ENCODE results near the gene KRTAP12-4. TPM values are rescaled to one million over a fixed set of nuclear protein-coding genes. Genes with fewer than 3 reads are reported as not detected.

Gene KRTAP12-4, protein sequence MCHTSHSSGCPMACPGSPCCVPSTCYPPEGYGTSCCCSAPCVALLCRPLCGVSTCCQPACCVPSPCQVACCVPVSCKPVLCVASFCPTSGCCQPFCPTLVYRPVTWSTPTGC
- total RNA-seq = not detected
- not detected for polyA plus RNA-seq
- long read RNA-seq, donor 1 = 0 reads
- long read RNA-seq, donor 2 = 0 reads

DNA sequence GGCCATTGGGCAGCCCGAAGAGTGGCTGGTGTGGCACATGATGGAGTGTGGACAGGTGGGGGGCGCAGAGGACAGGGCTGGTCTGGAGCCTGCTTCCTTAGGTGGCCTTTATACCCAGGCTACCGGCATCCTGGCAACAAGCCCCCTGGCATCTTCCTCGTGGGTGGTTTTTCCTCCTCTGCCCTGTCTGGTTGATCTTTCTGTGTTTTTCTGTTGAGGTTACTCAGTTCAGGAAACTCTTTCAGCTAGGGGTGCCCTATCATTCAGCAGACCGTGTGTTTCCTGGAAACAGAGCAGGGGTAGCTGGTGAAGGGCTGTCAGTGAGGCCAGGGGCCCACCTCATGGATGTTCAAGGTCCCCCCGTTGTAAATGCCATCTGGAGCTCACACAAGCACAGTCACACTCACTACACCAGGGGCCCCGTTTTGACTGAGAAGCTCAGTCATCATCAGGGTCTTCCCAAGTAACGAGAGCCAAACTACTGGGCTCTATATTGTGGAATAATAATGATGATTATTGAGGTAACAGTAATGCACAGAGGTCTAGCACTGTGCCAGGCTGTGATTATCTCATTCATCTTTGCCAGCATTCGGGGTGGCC lies at the start of gene KRTAP12-4:
Gene KRTAP12-4, minus strand, starts transcription at position 84 of the 600 bp plus-strand sequence. Its CDS starts 45 bp downstream, at position 39.
- H3K27me3 ChIP-seq (ENCODE audit: insufficient read depth in 3 of 3, low read length in 2 of 3) = peaks cover 0 to 46% (median 2%) of the 10 kb centered on the region in 3 donors
- H3K4me3 ChIP-seq = no peak within 1 kb of the TSS
- no peaks in the 10 kb centered on the region for H3K4me1 ChIP-seq
- H3K27ac ChIP-seq = no peak within 1 kb of the TSS
- TF ChIP-seq, protein P1, sequence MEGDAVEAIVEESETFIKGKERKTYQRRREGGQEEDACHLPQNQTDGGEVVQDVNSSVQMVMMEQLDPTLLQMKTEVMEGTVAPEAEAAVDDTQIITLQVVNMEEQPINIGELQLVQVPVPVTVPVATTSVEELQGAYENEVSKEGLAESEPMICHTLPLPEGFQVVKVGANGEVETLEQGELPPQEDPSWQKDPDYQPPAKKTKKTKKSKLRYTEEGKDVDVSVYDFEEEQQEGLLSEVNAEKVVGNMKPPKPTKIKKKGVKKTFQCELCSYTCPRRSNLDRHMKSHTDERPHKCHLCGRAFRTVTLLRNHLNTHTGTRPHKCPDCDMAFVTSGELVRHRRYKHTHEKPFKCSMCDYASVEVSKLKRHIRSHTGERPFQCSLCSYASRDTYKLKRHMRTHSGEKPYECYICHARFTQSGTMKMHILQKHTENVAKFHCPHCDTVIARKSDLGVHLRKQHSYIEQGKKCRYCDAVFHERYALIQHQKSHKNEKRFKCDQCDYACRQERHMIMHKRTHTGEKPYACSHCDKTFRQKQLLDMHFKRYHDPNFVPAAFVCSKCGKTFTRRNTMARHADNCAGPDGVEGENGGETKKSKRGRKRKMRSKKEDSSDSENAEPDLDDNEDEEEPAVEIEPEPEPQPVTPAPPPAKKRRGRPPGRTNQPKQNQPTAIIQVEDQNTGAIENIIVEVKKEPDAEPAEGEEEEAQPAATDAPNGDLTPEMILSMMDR (IDR thresholded peaks at IDR 0.05) = no peak
- H3K36me3 ChIP-seq (ENCODE audit: insufficient read depth in 1 of 2, low read depth in 1 of 2) = no peaks in the 10 kb centered on the region
- intact Hi-C loops (cut with DNase I) = no loop called here
- no peaks in the 10 kb centered on the region for H3K9me3 ChIP-seq
- DNase-seq (no peak), ATAC-seq (no peak)
- 55 to 63% (median 55%) methylated on average over 9 of the region's 9 CpGs for WGBS, 3 donors

DNA sequence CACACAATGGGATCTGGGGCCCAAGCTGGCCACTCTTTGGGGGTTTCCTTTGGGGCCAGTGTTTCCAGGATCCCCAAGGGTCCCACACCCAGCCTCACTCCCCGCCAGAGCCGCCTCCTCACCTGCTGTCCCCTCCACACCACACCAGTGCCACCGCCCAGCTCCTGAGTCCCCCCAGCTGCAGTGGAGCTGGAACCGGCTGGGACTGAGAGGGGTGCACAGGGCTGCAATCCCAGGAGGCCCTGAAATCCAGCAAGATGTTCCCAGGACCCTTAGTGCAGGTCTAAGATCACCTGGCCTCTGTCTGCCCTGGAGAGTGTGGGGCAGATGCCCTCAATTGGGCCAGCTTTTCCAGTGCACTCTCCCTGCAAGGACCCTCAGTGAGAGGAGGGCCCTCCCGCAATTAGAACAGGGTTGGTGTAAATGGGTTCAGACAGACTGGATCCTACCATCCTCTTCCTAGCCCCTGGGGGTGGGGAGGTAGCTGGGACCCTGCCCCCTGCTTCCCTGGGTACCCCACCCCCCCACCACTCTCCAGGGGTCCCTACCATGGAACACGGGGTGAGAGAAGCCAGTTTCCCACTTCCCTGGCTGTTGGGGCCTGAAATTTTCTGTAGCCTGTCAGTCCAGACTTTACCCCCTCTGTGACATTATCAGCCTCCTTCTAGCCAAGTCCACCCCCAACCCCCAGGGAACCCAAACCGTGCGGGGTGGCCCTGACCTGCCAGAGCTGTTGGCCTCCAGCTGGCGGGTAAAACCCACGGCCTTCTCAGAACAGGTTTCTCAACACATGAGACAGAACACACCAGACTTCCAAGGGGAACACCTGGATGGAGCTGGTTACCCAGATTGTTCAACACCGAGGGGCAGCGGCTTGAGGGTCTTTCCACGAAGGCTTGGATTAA lies 49.5 kb upstream of the KRTAP12-4 start:
- Histone ChIP-seq H3K27me3 (ENCODE audit: insufficient read depth in 3 of 3, low read length in 2 of 3) (peaks cover 0 to 92% (median 46%) of the 10 kb centered on the region in 3 donors), H3K36me3 (ENCODE audit: insufficient read depth in 1 of 2, low read depth in 1 of 2) (no peaks in the 10 kb centered on the region), H3K9me3 (no peaks in the 10 kb centered on the region), H3K4me3 (no peak overlapping the region), H3K27ac (no peak overlapping the region), H3K4me1 (no peaks in the 10 kb centered on the region)
- 33 to 37% (median 35%) methylated on average over 13 of the region's 13 CpGs for WGBS, 3 donors
- TF ChIP-seq, protein P1 (IDR thresholded peaks at IDR 0.05) = no peak
- DNase-seq = peak in 1 of 2 donors; percentile 26
- ATAC-seq = no peak
- intact Hi-C loops (cut with DNase I) = no loop called here

DNA sequence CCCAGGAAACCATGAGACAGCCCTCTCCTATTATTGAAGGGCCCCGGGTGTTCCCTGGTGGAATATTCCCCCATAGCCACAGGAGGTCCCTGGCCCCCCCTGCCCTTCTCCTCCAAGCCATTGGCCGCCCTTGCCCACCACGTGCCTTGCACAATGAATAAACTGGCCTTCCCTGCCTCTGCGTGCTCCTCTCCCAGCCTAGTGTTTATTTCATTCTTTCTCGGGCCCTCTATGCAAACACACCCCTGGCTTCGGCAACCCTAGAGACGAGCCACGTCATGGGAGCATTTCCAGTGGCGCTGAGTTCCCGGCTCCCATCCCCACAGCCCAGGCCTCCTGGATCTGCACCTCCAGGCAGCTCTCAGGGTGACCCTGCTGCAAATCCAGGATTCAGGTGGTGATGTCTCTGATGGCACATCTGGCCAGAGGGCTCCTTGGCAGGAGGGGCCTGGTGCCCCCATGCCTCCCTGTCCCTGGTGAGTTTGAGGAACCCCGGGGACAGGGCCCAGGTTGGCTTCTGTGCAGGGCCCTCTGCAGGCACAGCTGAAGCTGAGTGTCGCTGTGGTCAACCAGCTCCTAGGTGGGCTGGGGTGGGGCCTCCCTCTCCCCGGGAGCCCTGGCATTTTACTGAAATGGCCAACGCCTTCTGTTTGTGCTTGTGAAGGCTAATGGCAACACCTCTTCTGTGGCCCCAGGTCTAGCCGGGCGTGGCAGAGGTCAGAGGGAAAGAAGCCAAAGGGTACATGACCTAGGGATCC lies 48.7 kb upstream of the KRTAP12-4 start:
- TF ChIP-seq, protein P1 (IDR thresholded peaks at IDR 0.05) = no peak
- ATAC-seq (no peak), DNase-seq (peak in 1 of 2 donors; percentile 17)
- 45 to 49% (median 46%) methylated on average over 14 to 16 of the region's 16 CpGs for WGBS, 3 donors
- no peak overlapping the region for H3K4me3 ChIP-seq
- H3K27ac ChIP-seq = no peak overlapping the region
- intact Hi-C loops (cut with DNase I) = no loop called here
- H3K27me3 ChIP-seq (ENCODE audit: insufficient read depth in 3 of 3, low read length in 2 of 3) = peaks cover 5 to 91% (median 46%) of the 10 kb centered on the region in 3 donors
- H3K9me3 ChIP-seq = no peaks in the 10 kb centered on the region
- no peaks in the 10 kb centered on the region for H3K4me1 ChIP-seq
- H3K36me3 ChIP-seq (ENCODE audit: insufficient read depth in 1 of 2, low read depth in 1 of 2) = no peaks in the 10 kb centered on the region

DNA sequence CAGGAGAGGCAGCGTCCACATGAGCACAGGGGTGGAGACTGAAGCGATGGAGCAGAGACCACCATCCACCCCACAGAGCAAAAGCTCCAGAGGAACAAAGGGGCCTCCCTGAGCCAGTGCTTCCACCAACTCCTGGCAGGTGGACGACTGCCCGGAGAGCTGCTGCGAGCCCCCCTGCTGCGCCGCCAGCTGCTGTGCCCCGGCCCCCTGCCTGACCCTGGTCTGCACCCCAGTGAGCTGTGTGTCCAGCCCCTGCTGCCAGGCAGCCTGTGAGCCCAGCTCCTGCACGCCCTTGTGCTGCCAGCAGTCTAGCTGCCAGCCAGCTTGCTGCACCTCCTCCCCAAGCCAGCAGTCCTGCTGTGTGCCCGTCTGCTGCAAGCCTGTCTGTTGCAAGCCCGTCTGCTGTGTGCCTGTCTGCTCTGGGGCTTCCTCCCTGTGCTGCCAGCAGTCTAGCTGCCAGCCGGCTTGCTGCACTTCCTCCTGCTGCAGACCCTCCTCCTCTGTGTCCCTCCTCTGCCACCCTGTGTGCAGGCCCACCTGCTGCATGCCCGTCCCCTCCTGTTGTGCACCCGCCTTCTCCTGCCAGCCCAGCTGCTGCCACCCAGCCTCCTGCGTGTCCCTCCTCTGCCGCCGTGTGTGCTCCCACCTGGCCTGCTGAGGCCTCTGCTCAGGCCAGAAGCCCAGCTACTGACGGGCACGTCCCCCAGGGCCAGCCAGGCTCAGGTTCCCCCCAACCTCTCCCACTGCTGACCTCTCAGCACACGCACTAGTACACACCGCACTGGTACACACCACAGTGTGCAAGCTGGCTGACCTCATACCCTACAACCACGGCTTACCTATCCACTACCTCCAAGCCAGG lies 47.9 kb upstream of the KRTAP12-4 start:
- ATAC-seq (no peak), DNase-seq (peak in 1 of 2 donors; percentile 35)
- no peak overlapping the region for H3K4me3 ChIP-seq
- H3K4me1 ChIP-seq = no peaks in the 10 kb centered on the region
- H3K9me3 ChIP-seq = no peaks in the 10 kb centered on the region
- H3K36me3 ChIP-seq (ENCODE audit: insufficient read depth in 1 of 2, low read depth in 1 of 2) = no peaks in the 10 kb centered on the region
- peaks cover 5 to 92% (median 46%) of the 10 kb centered on the region in 3 donors for H3K27me3 ChIP-seq (ENCODE audit: insufficient read depth in 3 of 3, low read length in 2 of 3)
- TF ChIP-seq, protein P1 (IDR thresholded peaks at IDR 0.05) = no peak
- H3K27ac ChIP-seq = no peak overlapping the region
- 30 to 47% (median 42%) methylated on average over 18 to 21 of the region's 22 CpGs for WGBS, 3 donors
- intact Hi-C loops (cut with DNase I) = no loop called here
